GM12878 (cell line): ENCODE data around the gene RASAL2. TPM values are rescaled to one million over a fixed set of nuclear protein-coding genes. Genes with fewer than 3 reads are reported as not detected.
"Not testable (repeated sequence)": the region's sequence is repeated elsewhere in the genome, so short reads cannot be mapped to it uniquely, and the experiment has no call there.

ENCODE experiments used
- ATAC-seq: fragments of 200-7000 bp; cut with Tn5 transposase; 3 replicates; pipeline ENCODE4 v1.9.1; 2020; ENCODE audit warnings: mild to moderate bottlenecking, moderate library complexity
- BruUV-seq: library from RNA; stranded (reverse); fragments of 400-500 nt; replicated peaks from 2 replicates; lab custom pipeline; 2021; lab: Mats Ljungman, UMichigan
- CTCF ChIA-PET: fragments of 300-600 bp; sonication (Branson Sonifier 250); formaldehyde crosslinking; extraction: SDS; loops from one replicate; lab custom pipeline; 2021; ENCODE audit warnings: inconsistent platforms; lab: Yijun Ruan, JAX
- POLR2A ChIA-PET: fragments of 350-600 bp; formaldehyde crosslinking; extraction: SDS; loops from one replicate; lab custom pipeline; 2021; ENCODE audit warnings: inconsistent platforms; lab: Charles Lee
- RAD21 ChIA-PET: fragments of 300-600 bp; sonication (Branson Sonifier 250); formaldehyde crosslinking; loops from one replicate; lab custom pipeline; 2023; ENCODE audit warnings: antibody characterized with exemption; ENCODE audit not compliant: unreplicated experiment; lab: Charles Lee
- SMC1A ChIA-PET: fragments of 300-600 bp; sonication (Branson Sonifier 250); formaldehyde crosslinking; loops from one replicate; lab custom pipeline; 2023; ENCODE audit not compliant: unreplicated experiment, uncharacterized antibody; lab: Charles Lee
- DNase-seq: peaks from one replicate; pipeline ENCODE4 v3.0.0-alpha.2; 2011; ENCODE audit warnings: low read depth, low spot score
- FAIRE-seq: peaks from 3 replicates; lab custom pipeline; 2011; peaks lifted over from hg19 to GRCh38; lab: Jason Lieb, UNC
- H2AFZ ChIP-seq: 2 replicates; pipeline ENCODE4 v1.6.0; 2011; ENCODE audit warnings: low read depth, low read length, control low read depth; ENCODE audit not compliant: control insufficient read depth
- H3K27ac ChIP-seq: 2 replicates; pipeline ENCODE4 v1.5.1; 2011; ENCODE audit warnings: control low read depth; ENCODE audit not compliant: control insufficient read depth, insufficient read depth
- H3K27me3 ChIP-seq, 2 experiments: replicated peaks in 1 of 2; 2 replicates each; pipeline versions ENCODE4 v1.6.0 to v1.6.1; 2011; ENCODE audit warnings: low read length in 1 of 2; ENCODE audit not compliant: control insufficient read depth in 2 of 2, insufficient read depth in 2 of 2
- H3K36me3 ChIP-seq, 2 experiments: 2 replicates each; pipeline ENCODE4 v1.5.1; 2011; ENCODE audit warnings: low read length in 1 of 2; ENCODE audit not compliant: control insufficient read depth in 2 of 2, insufficient read depth in 2 of 2
- H3K4me1 ChIP-seq: 2 replicates; pipeline ENCODE4 v1.6.1; 2011; ENCODE audit warnings: mild to moderate bottlenecking, low read length, moderate library complexity, mixed read lengths; ENCODE audit not compliant: control insufficient read depth, insufficient read depth
- H3K4me2 ChIP-seq: 2 replicates; pipeline ENCODE4 v1.6.0; 2011; ENCODE audit warnings: control low read depth; ENCODE audit not compliant: control insufficient read depth, insufficient read depth
- H3K4me3 ChIP-seq: fragments of 200-600 bp; sonication (generic); 2 replicates; pipeline ENCODE4 v1.5.1; 2016
- H3K79me2 ChIP-seq: 2 replicates; pipeline ENCODE4 v1.6.0; 2011; ENCODE audit warnings: low read length; ENCODE audit not compliant: control insufficient read depth, insufficient read depth
- H3K9ac ChIP-seq: 2 replicates; pipeline ENCODE4 v1.8.0; 2011; ENCODE audit warnings: low read length, control low read depth, mixed read lengths; ENCODE audit not compliant: control insufficient read depth, insufficient read depth
- H3K9me3 ChIP-seq: replicated peaks from 3 replicates; pipeline ENCODE4 v1.5.1; 2011; ENCODE audit warnings: mild to moderate bottlenecking, low read length; ENCODE audit not compliant: control insufficient read depth, insufficient read depth
- H4K20me1 ChIP-seq: 2 replicates; pipeline ENCODE4 v1.6.0; 2011; ENCODE audit not compliant: control insufficient read depth, insufficient read depth
- BCL3 ChIP-seq: IDR thresholded peaks from 2 replicates; pipeline ENCODE4 v1.6.1; 2011; ENCODE audit warnings: borderline replicate concordance, low read depth, mild to moderate bottlenecking, moderate library complexity, low read length; ENCODE audit not compliant: insufficient read depth, poor library complexity, severe bottlenecking
- EGR1 ChIP-seq, 2 experiments: IDR thresholded peaks; 1 replicate in 1 of 2; 2 replicates in 1 of 2; pipeline ENCODE4 v1.6.1; 2011 to 2012; ENCODE audit warnings: low read depth in 2 of 2, low read length in 2 of 2, borderline replicate concordance in 1 of 2, mild to moderate bottlenecking in 1 of 2, moderate library complexity in 1 of 2
- NFYA ChIP-seq: IDR thresholded peaks from 2 replicates; pipeline ENCODE4 v1.6.1; 2011; ENCODE audit warnings: low read depth, mild to moderate bottlenecking, low read length, improper control_type of control experiment, borderline replicate concordance
- SUPT20H ChIP-seq: IDR thresholded peaks from 2 replicates; pipeline ENCODE4 v1.6.1; 2011; ENCODE audit warnings: low read depth, mild to moderate bottlenecking, low read length, moderate library complexity, borderline replicate concordance; ENCODE audit not compliant: control insufficient read depth
- ZBTB4 ChIP-seq: fragments of 450-650 bp; formaldehyde crosslinking; IDR thresholded peaks from 2 replicates; pipeline ENCODE4 v1.4.0; 2022; ENCODE audit warnings: mild to moderate bottlenecking, moderate library complexity
- ZNF622 ChIP-seq: fragments of 450-650 bp; IDR thresholded peaks from 2 replicates; pipeline ENCODE4 v1.6.1; 2017; ENCODE audit warnings: mild to moderate bottlenecking, inconsistent platforms
- WGBS: methylation state at CpG from one replicate; pipeline ENCODE4 v1.1.6; 2016; ENCODE audit warnings: low lambda C conversion rate; ENCODE audit not compliant: insufficient replicate concordance, insufficient coverage; ENCODE audit errors: missing lambda C conversion rate; 5-methylcytosine and 5-hydroxymethylcytosine counted together
- in situ Hi-C: fragments of 300-500 bp; cut with MboI; formaldehyde crosslinking; loops from 9 replicates; pipeline ENCODE4 v1.14.3; 2018; ENCODE audit warnings: mixed read lengths
- intact Hi-C: fragments of 100-400 bp; cut with micrococcal nuclease; formaldehyde crosslinking; loops from one replicate; pipeline ENCODE4 v1.14.2; 2022; ENCODE audit not compliant: unreplicated experiment
- polyA plus RNA-seq, 11 experiments: library from polyadenylated mRNA; depleted of rRNA in 4 of 11; unstranded in 6 of 11; stranded (reverse) in 5 of 11; fragments of >200 nt; fragmentation: Nextera tagmentation in 4 of 11; fragmentation: Illumina TruSeq in 1 of 11; extraction: Ambion mirVana in 4 of 11; extraction: Trizol in 1 of 11; gene quantifications; 1 replicate in 1 of 11; 2 replicates in 10 of 11; pipeline versions ENCODE4 v1.2.1 to v1.2.3, GENCODE V29; 2011 to 2016; ENCODE audit warnings: inconsistent platforms in 2 of 11, missing spikeins in 2 of 11, low read depth in 1 of 11
- total RNA-seq, 4 experiments: library from RNA; depleted of rRNA in 3 of 4; stranded (reverse); fragments of >200 nt in 3 of 4; fragmentation: Illumina TruSeq in 1 of 4; extraction: Trizol in 1 of 4; gene quantifications; 2 replicates each; pipeline versions ENCODE4 v1.2.1 to v1.2.3, GENCODE V29; 2013 to 2021

Gene RASAL2
- total and polyA plus RNA-seq, 10 of the 15 experiments (the other 5 are each of a cell fraction or from before 2014, with no cell fraction given): 0.02 to 6.9 (median 0.17) TPM; not detected in 1

- RAD21 ChIA-PET: interaction anchor here (0.5 to 1.4 kb wide), 2 partner anchors 14 to 65 kb away, joined by 3 to 4 read pairs; no protein-coding TSS in a partner anchor
- BruUV-seq, ATAC-seq, H3K4me1 ChIP-seq, H3K9me3 ChIP-seq, H3K27me3 ChIP-seq, H3K4me3 ChIP-seq, H3K27ac ChIP-seq, H3K36me3 ChIP-seq, FAIRE-seq, intact Hi-C loops, DNase-seq, H3K4me2 ChIP-seq, in situ Hi-C loops, H2AFZ ChIP-seq, H3K79me2 ChIP-seq, H4K20me1 ChIP-seq, H3K9ac ChIP-seq: not testable (repeated sequence)
- CTCF ChIA-PET: interaction anchor here (0.7 to 1.4 kb wide), 3 partner anchors 86 to 175 kb away, joined by 3 read pairs; no protein-coding TSS in a partner anchor
- POLR2A ChIA-PET: interaction anchor here (0.6 kb wide), 1 partner anchor 47 kb away, joined by 3 read pairs; no protein-coding TSS in a partner anchor
- SMC1A ChIA-PET: interaction anchor here (1.1 to 2.0 kb wide), 7 partner anchors 13 to 64 kb away, joined by 3 to 5 read pairs (median 4); no protein-coding TSS in a partner anchor
- WGBS: 35% methylated on average over 7 of the region's 7 CpGs
These were observed 26.7 kb downstream of the RASAL2 start for GRCh38 chr1:178120520-178121052.

GRCh38 chr1:178121883-178122282 lies 28.0 kb downstream of the RASAL2 start:
- ATAC-seq (peak; percentile 12), FAIRE-seq (no peak), DNase-seq (no peak)
- no peak overlapping the region for H3K9ac ChIP-seq
- BruUV-seq: no TSS peak
- ChIA-PET POLR2A (no interaction called here), CTCF (interaction anchor here (1.1 to 2.3 kb wide), 4 partner anchors 12 to 172 kb away, joined by 5 to 7 read pairs (median 6); no protein-coding TSS in a partner anchor), RAD21 (interaction anchor here (1.4 to 1.7 kb wide), 2 partner anchors 11 to 66 kb away, joined by 3 to 4 read pairs; no protein-coding TSS in a partner anchor), SMC1A (interaction anchor here (0.7 to 2.6 kb wide), 11 partner anchors 10 to 66 kb away, joined by 3 to 15 read pairs (median 4); partner anchors contain the start of gene RASAL2)
- no peaks in the 10 kb centered on the region for H3K9me3 ChIP-seq
- H3K27me3 ChIP-seq: no peaks in the 10 kb centered on the region
- no peak overlapping the region for H2AFZ ChIP-seq
- 1% methylated on average over 4 of the region's 4 CpGs for WGBS
- H3K4me2 ChIP-seq: no peak overlapping the region
- H3K4me1 ChIP-seq: no peaks in the 10 kb centered on the region
- H3K4me3 ChIP-seq: no peak overlapping the region
- no peaks in the 10 kb centered on the region for H4K20me1 ChIP-seq
- no peaks in the 10 kb centered on the region for H3K79me2 ChIP-seq
- no peaks in the 10 kb centered on the region for H3K36me3 ChIP-seq
- in situ Hi-C loops (no loop called here), intact Hi-C loops (no loop called here)
- no peak for TF ChIP-seq NFYA
- no peak for TF ChIP-seq BCL3
- TF ChIP-seq ZNF622: no peak
- no peak for TF ChIP-seq ZBTB4 (CRISPR knock-in tag)
- no peak for TF ChIP-seq EGR1 (IDR thresholded peaks at IDR 0.05; ENCODE audit: borderline replicate concordance in 1 of 2, low read depth in 2 of 2, low read length in 2 of 2)
- TF ChIP-seq SUPT20H: no peak
- no peak overlapping the region for H3K27ac ChIP-seq
